Uterus (tissue), 2 donors: Measurements from ENCODE around the gene SGCA.

ENCODE experiments used
- POLR2A ChIP-seq, 2 donors: fragments of 450-650 bp; IDR thresholded peaks; one replicate each; pipeline ENCODE4 v1.6.1; 2016; ENCODE audit warnings: antibody characterized with exemption in 2 of 2, mild to moderate bottlenecking in 1 of 2, moderate library complexity in 1 of 2
- TF ChIP-seq, protein P1 (sequence below), 4 experiments: fragments of 200-600 bp in 2 of 4; fragments of 450-650 bp in 2 of 4; sonication (generic) in 2 of 4; IDR thresholded peaks; one replicate each; pipeline ENCODE4 v1.5.1; 2016 to 2019; ENCODE audit warnings: antibody characterized with exemption in 4 of 4, mild to moderate bottlenecking in 2 of 4, moderate library complexity in 1 of 4

DNA sequence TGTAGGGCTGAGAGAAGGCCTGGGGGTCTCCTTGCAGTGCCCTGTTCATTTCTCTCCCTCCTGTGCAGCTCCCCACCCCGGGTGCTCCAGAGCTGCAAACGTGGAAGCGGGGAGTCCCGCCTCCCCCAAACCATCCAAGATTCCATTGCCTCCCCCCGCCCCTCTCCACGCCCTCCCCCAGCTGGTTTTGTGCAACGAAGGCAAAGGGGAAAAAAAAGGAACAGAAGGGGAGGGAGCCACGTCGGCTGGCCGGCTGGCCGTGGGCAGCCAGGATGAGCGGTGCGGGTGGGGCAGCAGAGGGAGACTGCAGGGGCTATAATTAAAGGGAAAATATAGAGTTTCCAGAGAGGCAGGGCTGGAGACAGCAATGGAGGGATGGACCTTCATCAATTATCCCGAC lies 37.3 kb downstream of the SGCA start:
- TF ChIP-seq, protein P1, sequence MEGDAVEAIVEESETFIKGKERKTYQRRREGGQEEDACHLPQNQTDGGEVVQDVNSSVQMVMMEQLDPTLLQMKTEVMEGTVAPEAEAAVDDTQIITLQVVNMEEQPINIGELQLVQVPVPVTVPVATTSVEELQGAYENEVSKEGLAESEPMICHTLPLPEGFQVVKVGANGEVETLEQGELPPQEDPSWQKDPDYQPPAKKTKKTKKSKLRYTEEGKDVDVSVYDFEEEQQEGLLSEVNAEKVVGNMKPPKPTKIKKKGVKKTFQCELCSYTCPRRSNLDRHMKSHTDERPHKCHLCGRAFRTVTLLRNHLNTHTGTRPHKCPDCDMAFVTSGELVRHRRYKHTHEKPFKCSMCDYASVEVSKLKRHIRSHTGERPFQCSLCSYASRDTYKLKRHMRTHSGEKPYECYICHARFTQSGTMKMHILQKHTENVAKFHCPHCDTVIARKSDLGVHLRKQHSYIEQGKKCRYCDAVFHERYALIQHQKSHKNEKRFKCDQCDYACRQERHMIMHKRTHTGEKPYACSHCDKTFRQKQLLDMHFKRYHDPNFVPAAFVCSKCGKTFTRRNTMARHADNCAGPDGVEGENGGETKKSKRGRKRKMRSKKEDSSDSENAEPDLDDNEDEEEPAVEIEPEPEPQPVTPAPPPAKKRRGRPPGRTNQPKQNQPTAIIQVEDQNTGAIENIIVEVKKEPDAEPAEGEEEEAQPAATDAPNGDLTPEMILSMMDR (IDR thresholded peaks at IDR 0.05): no peak
- TF ChIP-seq POLR2A (IDR thresholded peaks at IDR 0.05): no peak
